GM21526 (cell line): ENCODE data around the gene NOX4.
"Not testable (repeated sequence)": the region's sequence is repeated elsewhere in the genome, so short reads cannot be mapped to it uniquely, and the experiment has no call there.

Experiments used
- ATAC-seq: cut with Tn5 transposase; IDR thresholded peaks from one replicate; pipeline ENCODE4 v1.9.1; 2021; ENCODE audit warnings: moderate library complexity; ENCODE audit not compliant: unreplicated experiment, low FRiP score

Gene NOX4

GRCh38 chr11:89463266-89463780 is 27.9 kb downstream of the NOX4 start:
- no peak for ATAC-seq

GRCh38 chr11:89458716-89459115 is 32.5 kb downstream of the NOX4 start:
- ATAC-seq: no peak

GRCh38 chr11:89457190-89457589 is 34.0 kb downstream of the NOX4 start:
- ATAC-seq: no peak

GRCh38 chr11:89456681-89457080 is 34.5 kb downstream of the NOX4 start:
- ATAC-seq: no peak

GRCh38 chr11:89452780-89453179 is 38.4 kb downstream of the NOX4 start:
- no peak for ATAC-seq

GRCh38 chr11:89447845-89448244 is 43.3 kb downstream of the NOX4 start:
- ATAC-seq: no peak

GRCh38 chr11:89443361-89444322 is 47.5 kb downstream of the NOX4 start:
- no peak for ATAC-seq

GRCh38 chr11:89442801-89443200 is 48.4 kb downstream of the NOX4 start:
- ATAC-seq: no peak

GRCh38 chr11:89441606-89442005 is 49.6 kb downstream of the NOX4 start:
- no peak for ATAC-seq

- no peak for ATAC-seq
These were observed 53.9 kb downstream of the NOX4 start for GRCh38 chr11:89437317-89437716.

- no peak for ATAC-seq
These were observed 55.1 kb downstream of the NOX4 start for GRCh38 chr11:89436071-89436470.

GRCh38 chr11:89433278-89433677 is 57.9 kb downstream of the NOX4 start:
- ATAC-seq: no peak

- ATAC-seq: not testable (repeated sequence)
These were observed 59.0 kb downstream of the NOX4 start for GRCh38 chr11:89432182-89432581.

GRCh38 chr11:89426501-89426900 is 64.7 kb downstream of the NOX4 start:
- ATAC-seq: not testable (repeated sequence)

GRCh38 chr11:89421718-89422117 is 69.5 kb downstream of the NOX4 start:
- ATAC-seq: no peak

- ATAC-seq: no peak
These were observed 70.2 kb downstream of the NOX4 start for GRCh38 chr11:89420981-89421380.

GRCh38 chr11:89416961-89417360 is 74.2 kb downstream of the NOX4 start:
- no peak for ATAC-seq

- ATAC-seq: not testable (repeated sequence)
These were observed 80.1 kb downstream of the NOX4 start for GRCh38 chr11:89411112-89411511.

GRCh38 chr11:89410666-89411065 is 80.5 kb downstream of the NOX4 start:
- not testable (repeated sequence) for ATAC-seq

GRCh38 chr11:89408441-89408840 is 82.7 kb downstream of the NOX4 start:
- ATAC-seq: not testable (repeated sequence)

GRCh38 chr11:89405629-89406028 is 85.5 kb downstream of the NOX4 start:
- ATAC-seq: no peak

- ATAC-seq: not testable (repeated sequence)
These were observed 99.5 kb downstream of the NOX4 start for GRCh38 chr11:89391654-89392053.
